ENCODE measurements around the gene FLAD1. TPM values are rescaled to one million over a fixed set of nuclear protein-coding genes. Genes with fewer than 3 reads are reported as not detected.

Gene FLAD1
- total and polyA plus RNA-seq, 2 experiments from 2014 or later: 74.5 to 75.0 TPM

- DNase-seq (ENCODE audit: low spot score): no peak
- H3K27me3 ChIP-seq (ENCODE audit: insufficient read depth): no peaks in the 10 kb centered on the region
- no peak overlapping the region; the same call in 1 of the 2 replicates for H3K27ac Mint-ChIP-seq
- H3K36me3 Mint-ChIP-seq (ENCODE audit: low read depth): no peaks in the 10 kb centered on the region
- no peaks in the 10 kb centered on the region for H3K9me2 ChIP-seq (ENCODE audit: insufficient read depth)
- H3K9me3 Mint-ChIP-seq: no peaks in the 10 kb centered on the region
- H3K27me3 Mint-ChIP-seq (ENCODE audit: insufficient read depth, low read depth, poor library complexity): peaks cover 13% of the 10 kb centered on the region
- no peak overlapping the region for H2AFZ ChIP-seq
- no peak overlapping the region for H3K27ac ChIP-seq (ENCODE audit: low read depth)
- TF ChIP-seq ZNF114 (CRISPR knock-in tag; IDR thresholded peaks at IDR 0.05) (no peak), ZNF462 (CRISPR knock-in tag; IDR thresholded peaks at IDR 0.05) (no peak), JUNB (IDR thresholded peaks at IDR 0.05; ENCODE audit: unreplicated experiment) (no peak), ETS1 (IDR thresholded peaks at IDR 0.05) (no peak), STAT1 (IDR thresholded peaks at IDR 0.05; ENCODE audit: unreplicated experiment) (no peak), EZH2 (IDR thresholded peaks at IDR 0.05; ENCODE audit: low read depth, unreplicated experiment) (no peak), ZNF331 (CRISPR knock-in tag; IDR thresholded peaks at IDR 0.05; ENCODE audit: low read depth) (no peak), CREB1 (CRISPR knock-in tag; IDR thresholded peaks at IDR 0.05; ENCODE audit: low read depth) (no peak), EZH2phosphoT487 (IDR thresholded peaks at IDR 0.05; ENCODE audit: unreplicated experiment) (no peak), NANOG (IDR thresholded peaks at IDR 0.05; ENCODE audit: borderline replicate concordance) (no peak)
- TF ChIP-seq, protein P1, sequence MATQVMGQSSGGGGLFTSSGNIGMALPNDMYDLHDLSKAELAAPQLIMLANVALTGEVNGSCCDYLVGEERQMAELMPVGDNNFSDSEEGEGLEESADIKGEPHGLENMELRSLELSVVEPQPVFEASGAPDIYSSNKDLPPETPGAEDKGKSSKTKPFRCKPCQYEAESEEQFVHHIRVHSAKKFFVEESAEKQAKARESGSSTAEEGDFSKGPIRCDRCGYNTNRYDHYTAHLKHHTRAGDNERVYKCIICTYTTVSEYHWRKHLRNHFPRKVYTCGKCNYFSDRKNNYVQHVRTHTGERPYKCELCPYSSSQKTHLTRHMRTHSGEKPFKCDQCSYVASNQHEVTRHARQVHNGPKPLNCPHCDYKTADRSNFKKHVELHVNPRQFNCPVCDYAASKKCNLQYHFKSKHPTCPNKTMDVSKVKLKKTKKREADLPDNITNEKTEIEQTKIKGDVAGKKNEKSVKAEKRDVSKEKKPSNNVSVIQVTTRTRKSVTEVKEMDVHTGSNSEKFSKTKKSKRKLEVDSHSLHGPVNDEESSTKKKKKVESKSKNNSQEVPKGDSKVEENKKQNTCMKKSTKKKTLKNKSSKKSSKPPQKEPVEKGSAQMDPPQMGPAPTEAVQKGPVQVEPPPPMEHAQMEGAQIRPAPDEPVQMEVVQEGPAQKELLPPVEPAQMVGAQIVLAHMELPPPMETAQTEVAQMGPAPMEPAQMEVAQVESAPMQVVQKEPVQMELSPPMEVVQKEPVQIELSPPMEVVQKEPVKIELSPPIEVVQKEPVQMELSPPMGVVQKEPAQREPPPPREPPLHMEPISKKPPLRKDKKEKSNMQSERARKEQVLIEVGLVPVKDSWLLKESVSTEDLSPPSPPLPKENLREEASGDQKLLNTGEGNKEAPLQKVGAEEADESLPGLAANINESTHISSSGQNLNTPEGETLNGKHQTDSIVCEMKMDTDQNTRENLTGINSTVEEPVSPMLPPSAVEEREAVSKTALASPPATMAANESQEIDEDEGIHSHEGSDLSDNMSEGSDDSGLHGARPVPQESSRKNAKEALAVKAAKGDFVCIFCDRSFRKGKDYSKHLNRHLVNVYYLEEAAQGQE (IDR thresholded peaks at IDR 0.05; ENCODE audit: unreplicated experiment): no peak
- TF ChIP-seq, protein P2, sequence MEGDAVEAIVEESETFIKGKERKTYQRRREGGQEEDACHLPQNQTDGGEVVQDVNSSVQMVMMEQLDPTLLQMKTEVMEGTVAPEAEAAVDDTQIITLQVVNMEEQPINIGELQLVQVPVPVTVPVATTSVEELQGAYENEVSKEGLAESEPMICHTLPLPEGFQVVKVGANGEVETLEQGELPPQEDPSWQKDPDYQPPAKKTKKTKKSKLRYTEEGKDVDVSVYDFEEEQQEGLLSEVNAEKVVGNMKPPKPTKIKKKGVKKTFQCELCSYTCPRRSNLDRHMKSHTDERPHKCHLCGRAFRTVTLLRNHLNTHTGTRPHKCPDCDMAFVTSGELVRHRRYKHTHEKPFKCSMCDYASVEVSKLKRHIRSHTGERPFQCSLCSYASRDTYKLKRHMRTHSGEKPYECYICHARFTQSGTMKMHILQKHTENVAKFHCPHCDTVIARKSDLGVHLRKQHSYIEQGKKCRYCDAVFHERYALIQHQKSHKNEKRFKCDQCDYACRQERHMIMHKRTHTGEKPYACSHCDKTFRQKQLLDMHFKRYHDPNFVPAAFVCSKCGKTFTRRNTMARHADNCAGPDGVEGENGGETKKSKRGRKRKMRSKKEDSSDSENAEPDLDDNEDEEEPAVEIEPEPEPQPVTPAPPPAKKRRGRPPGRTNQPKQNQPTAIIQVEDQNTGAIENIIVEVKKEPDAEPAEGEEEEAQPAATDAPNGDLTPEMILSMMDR (conservative IDR thresholded peaks at IDR 0.05; ENCODE audit: low read depth in 2 of 2): no peak
- H4K20me1 ChIP-seq (replicated peaks; ENCODE audit: insufficient read depth): no peaks in the 10 kb centered on the region
- no peak for ATAC-seq
- no peaks in the 10 kb centered on the region; the same call in 2 of the 3 replicates for H3K4me1 Mint-ChIP-seq
- H3F3A ChIP-seq (replicated peaks; ENCODE audit: low read depth): no peaks in the 10 kb centered on the region
- no peaks in the 10 kb centered on the region for H3K36me3 ChIP-seq (ENCODE audit: insufficient read depth)
- no peaks in the 10 kb centered on the region for H3K4me1 ChIP-seq (ENCODE audit: insufficient read depth)
- H3K4me3 ChIP-seq: no peak overlapping the region
- no peak overlapping the region for H3K4me2 ChIP-seq
- H3K79me2 ChIP-seq (replicated peaks; ENCODE audit: insufficient read depth): no peaks in the 10 kb centered on the region
- H3K4me3 Mint-ChIP-seq: no peak overlapping the region
Measured at GRCh38 chr1:155037043-155037442, 53.9 kb downstream of the FLAD1 start.

Measured in GM23338 (cell line).